K562 (cell line): ENCODE results near the gene ZNF236. TPM values are rescaled to one million over a fixed set of nuclear protein-coding genes. Genes with fewer than 3 reads are reported as not detected.

ENCODE experiments used
- ATAC-seq: fragments of 200-7000 bp; cut with Tn5 transposase; 3 replicates; pipeline ENCODE4 v1.9.1; 2020; ENCODE audit warnings: moderate library complexity
- BruUV-seq: library from RNA; stranded (reverse); fragments of 400-500 nt; replicated peaks from 2 replicates; lab custom pipeline; 2021; lab: Mats Ljungman, UMichigan
- CTCF ChIA-PET: fragments of 300-600 bp; formaldehyde crosslinking; extraction: SDS; loops from one replicate; lab custom pipeline; 2021; ENCODE audit warnings: low intra/inter-chr PET ratio; lab: Yijun Ruan, JAX
- POLR2A ChIA-PET: fragments of 300-600, 350-650 bp; sonication (Branson Sonifier 250); formaldehyde crosslinking; extraction: SDS; loops from one replicate; lab custom pipeline; 2021; ENCODE audit warnings: antibody characterized with exemption, inconsistent platforms; lab: Yijun Ruan, JAX
- DNase-seq, 4 experiments: peaks; one replicate each; pipeline versions ENCODE4 v3.0.0 to v3.0.0-alpha.2; 2011 to 2018; ENCODE audit warnings: low spot score in 3 of 4, mixed read lengths in 3 of 4; ENCODE audit errors: extremely low read depth in 1 of 4
- FAIRE-seq: peaks from 2 replicates; lab custom pipeline; 2011; peaks lifted over from hg19 to GRCh38; lab: Jason Lieb, UNC
- H2AFZ ChIP-seq: 2 replicates; pipeline ENCODE4 v1.6.0; 2011; ENCODE audit warnings: low read depth, low read length, control low read depth, inconsistent platforms
- H3K27ac ChIP-seq: fragments of 200-600 bp; 3 replicates; pipeline ENCODE4 v1.8.0; 2011; ENCODE audit warnings: low read depth, mild to moderate bottlenecking, control low read depth, inconsistent platforms, low read length, moderate library complexity, mixed read lengths; ENCODE audit errors: extremely low read depth
- H3K27me3 ChIP-seq, 2 experiments: fragments of 300-600 bp in 1 of 2; 2 replicates in 1 of 2; 3 replicates in 1 of 2; pipeline versions ENCODE4 v1.6.0 to v1.8.0; 2011; ENCODE audit warnings: inconsistent platforms in 2 of 2, low read length in 2 of 2, mild to moderate bottlenecking in 1 of 2, mixed read lengths in 1 of 2, moderate library complexity in 1 of 2; ENCODE audit not compliant: control insufficient read depth in 2 of 2, insufficient read depth in 2 of 2
- H3K36me3 ChIP-seq: fragments of 300-600 bp; 3 replicates; pipeline ENCODE4 v1.8.0; 2011; ENCODE audit warnings: mild to moderate bottlenecking, low read length, inconsistent platforms; ENCODE audit not compliant: control insufficient read depth, insufficient read depth
- H3K4me1 ChIP-seq, 2 experiments: fragments of 200-600 bp in 1 of 2; replicated peaks in 1 of 2; 2 replicates in 1 of 2; 3 replicates in 1 of 2; pipeline versions ENCODE4 v1.5.1 to v1.8.0; 2011; ENCODE audit warnings: inconsistent platforms in 2 of 2, low read length in 2 of 2, mild to moderate bottlenecking in 1 of 2, mixed read lengths in 1 of 2, moderate library complexity in 1 of 2; ENCODE audit not compliant: control insufficient read depth in 2 of 2, insufficient read depth in 2 of 2
- H3K4me2 ChIP-seq: 2 replicates; pipeline ENCODE4 v1.6.1; 2011; ENCODE audit warnings: low read length, control low read depth, inconsistent platforms, mixed read lengths; ENCODE audit not compliant: insufficient read depth
- H3K4me3 ChIP-seq: fragments of 200-600 bp; sonication (generic), shearing (Covaris generic); 2 replicates; pipeline ENCODE4 v1.5.1; 2016; ENCODE audit warnings: control low read depth, inconsistent platforms
- H3K79me2 ChIP-seq: fragments of 200-600 bp; 3 replicates; pipeline ENCODE4 v1.8.0; 2011; ENCODE audit warnings: low read length, inconsistent platforms; ENCODE audit not compliant: control insufficient read depth, insufficient read depth
- H3K9ac ChIP-seq, 2 experiments: 2 replicates each; pipeline versions ENCODE4 v1.6.0 to v1.6.1; 2011; ENCODE audit warnings: low read depth in 2 of 2, low read length in 2 of 2, control low read depth in 1 of 2, inconsistent platforms in 1 of 2, mild to moderate bottlenecking in 1 of 2, mixed read lengths in 1 of 2; ENCODE audit not compliant: insufficient read depth in 1 of 2
- H3K9me1 ChIP-seq: one replicate; pipeline ENCODE4 v1.6.0; 2011; ENCODE audit warnings: inconsistent platforms, mild to moderate bottlenecking, low read length, moderate library complexity; ENCODE audit not compliant: control insufficient read depth, insufficient read depth
- H3K9me3 ChIP-seq: replicated peaks from 2 replicates; pipeline ENCODE4 v1.5.1; 2011; ENCODE audit warnings: low read depth, low read length, inconsistent platforms; ENCODE audit not compliant: control insufficient read depth, insufficient read depth
- H4K20me1 ChIP-seq: replicated peaks from 2 replicates; pipeline ENCODE4 v1.6.1; 2011; ENCODE audit warnings: low read length, inconsistent platforms, mixed read lengths; ENCODE audit not compliant: control insufficient read depth, insufficient read depth
- AFF1 ChIP-seq, 2 experiments: fragments of 450-650 bp; IDR thresholded peaks; 2 replicates each; pipeline ENCODE4 v1.6.1; 2018; ENCODE audit warnings: mild to moderate bottlenecking in 2 of 2, low read depth in 1 of 2; ENCODE audit not compliant: partially characterized antibody in 2 of 2
- CUX1 ChIP-seq: fragments of 200-800 bp; sonication (Bioruptor generic); IDR thresholded peaks from 2 replicates; pipeline ENCODE4 v1.6.1; 2016; ENCODE audit warnings: missing genetic modification characterization, missing compliant biosample characterization
- ELF4 ChIP-seq: fragments of 450-650 bp; formaldehyde crosslinking; IDR thresholded peaks from 2 replicates; pipeline ENCODE4 v1.4.0; 2022; ENCODE audit warnings: missing genetic modification characterization
- KDM5B ChIP-seq: fragments of 200-600 bp; sonication (generic); IDR thresholded peaks from 2 replicates; pipeline ENCODE4 v1.6.1; 2012; ENCODE audit warnings: low read depth, mild to moderate bottlenecking, moderate library complexity, low read length, control low read depth, inconsistent platforms; ENCODE audit not compliant: insufficient replicate concordance
- MTA2 ChIP-seq: fragments of 450-650 bp; IDR thresholded peaks from 2 replicates; pipeline ENCODE4 v1.6.1; 2016; ENCODE audit warnings: low read depth
- PHF20 ChIP-seq: fragments of 450-650 bp; IDR thresholded peaks from 2 replicates; pipeline ENCODE4 v1.6.1; 2018; ENCODE audit not compliant: partially characterized antibody
- PHTF2 ChIP-seq: fragments of 250-450 bp; sonication (Bioruptor Pico); IDR thresholded peaks from 2 replicates; pipeline ENCODE4 v1.5.0; 2021; ENCODE audit warnings: mild to moderate bottlenecking
- RBM34 ChIP-seq: fragments of 200-400 bp; formaldehyde crosslinking; IDR thresholded peaks from 2 replicates; pipeline ENCODE4 v1.6.1; 2018; ENCODE audit warnings: low read length, borderline replicate concordance; ENCODE audit not compliant: insufficient read depth
- RUNX1 ChIP-seq: sonication (generic); IDR thresholded peaks from 2 replicates; pipeline ENCODE4 v1.6.1; 2016; ENCODE audit warnings: antibody characterized with exemption, low read depth
- TFAM ChIP-seq: fragments of 250-450 bp; sonication (Bioruptor Pico); conservative IDR thresholded peaks from 2 replicates; pipeline ENCODE4 v1.5.0; 2021; ENCODE audit warnings: mild to moderate bottlenecking, moderate library complexity
- ZNF121 ChIP-seq: sonication (generic); formaldehyde crosslinking; conservative IDR thresholded peaks from 2 replicates; pipeline ENCODE4 v1.8.0; 2022; ENCODE audit warnings: missing genetic modification reagents
- ZNF436 ChIP-seq: fragments of 250-450, 450-650 bp; sonication (Bioruptor Pico); formaldehyde crosslinking; IDR thresholded peaks from 2 replicates; pipeline ENCODE4 v1.7.0; 2020; ENCODE audit warnings: mild to moderate bottlenecking
- ZNF780A ChIP-seq: fragments of 250-450 bp; sonication (Bioruptor Pico); IDR thresholded peaks from 2 replicates; pipeline ENCODE4 v1.5.0; 2021; ENCODE audit warnings: mild to moderate bottlenecking
- WGBS: fragments of 100-300 bp; shearing (Covaris generic); methylation state at CpG from one replicate; pipeline ENCODE4 v1.1.6; 2016; ENCODE audit warnings: low coverage, mixed read lengths; ENCODE audit not compliant: insufficient coverage; ENCODE audit errors: missing lambda C conversion rate; 5-methylcytosine and 5-hydroxymethylcytosine counted together
- in situ Hi-C: fragments of 300-500 bp; cut with MboI; formaldehyde crosslinking; loops from 4 replicates; pipeline ENCODE4 v1.15.0; 2018; ENCODE audit warnings: inconsistent platforms, mixed read lengths
- intact Hi-C: fragments of 100-400 bp; cut with micrococcal nuclease; formaldehyde crosslinking; loops from 2 replicates; pipeline ENCODE4 v1.14.2; 2022
- polyA plus RNA-seq, 8 experiments: library from polyadenylated mRNA; depleted of rRNA in 4 of 8; stranded (reverse) in 5 of 8; unstranded in 3 of 8; fragments of >200 nt; fragmentation: Nextera tagmentation in 2 of 8; fragmentation: Illumina TruSeq in 1 of 8; extraction: Ambion mirVana in 2 of 8; extraction: Trizol in 1 of 8; gene quantifications; 2 replicates each; pipeline versions ENCODE4 v1.2.1 to v1.2.3, GENCODE V29; 2011 to 2014; ENCODE audit warnings: inconsistent platforms in 1 of 8, missing spikeins in 1 of 8
- total RNA-seq, 7 experiments: library from RNA; depleted of rRNA in 6 of 7; stranded (reverse); fragments of >200 nt in 6 of 7; fragmentation: Illumina TruSeq in 2 of 7; extraction: Trizol in 2 of 7; gene quantifications; 2 replicates each; pipeline versions ENCODE4 v1.2.1 to v1.2.3, GENCODE V29; 2011 to 2021; ENCODE audit warnings: low replicate concordance in 1 of 7

ZNF236 gene
- total and polyA plus RNA-seq, 9 of the 15 experiments (the other 6 are each of a cell fraction or from before 2014, with no cell fraction given), result 0.35 to 8.7 (median 3.4) TPM

- TF ChIP-seq CUX1 (CRISPR knock-in tag), result no peak
- no peak for TF ChIP-seq TFAM (CRISPR knock-in tag)
These were observed 23.9 kb downstream of the ZNF236 start (continued) for GRCh38 chr18:76846217-76846616.

- WGBS, result 100% methylated on average over 2 of the region's 2 CpGs
- Histone ChIP-seq H2AFZ (no peak overlapping the region), H3K4me2 (no peak overlapping the region), H3K9me1 (no peaks in the 10 kb centered on the region), H3K4me3 (no peak overlapping the region), H3K79me2 (no peaks in the 10 kb centered on the region; the same call in 2 of the 3 replicates), H3K27me3 (no peaks in the 10 kb centered on the region), H4K20me1 (no peaks in the 10 kb centered on the region), H3K27ac (no peak overlapping the region), H3K36me3 (0 out of 3 replicates have a peak, but pooled peaks cover 7% of the 10 kb centered on the region), H3K9ac (no peak overlapping the region), H3K4me1 (no peaks in the 10 kb centered on the region; a peak in 1 of 5 replicates), H3K9me3 (no peaks in the 10 kb centered on the region)
- DNase-seq (peak in 1 of 4 experiments; percentile 5), FAIRE-seq (no peak), ATAC-seq (no peak)
- BruUV-seq, result no TSS peak
- ChIA-PET POLR2A (no interaction called here), CTCF (no interaction called here)
- intact Hi-C loops (no loop called here), in situ Hi-C loops (no loop called here)
- no peak for TF ChIP-seq ELF4 (CRISPR knock-in tag)
- no peak for TF ChIP-seq PHF20
- TF ChIP-seq RUNX1, result no peak
- TF ChIP-seq ZNF121, result no peak
- TF ChIP-seq RBM34, result no peak
- TF ChIP-seq ZNF436, result no peak
- TF ChIP-seq ZNF780A (CRISPR knock-in tag), result no peak
- no peak for TF ChIP-seq MTA2
- TF ChIP-seq AFF1 (IDR thresholded peaks at IDR 0.05; ENCODE audit: low read depth in 1 of 2, partially characterized antibody in 2 of 2), result no peak
- TF ChIP-seq KDM5B, result no peak
- TF ChIP-seq PHTF2 (CRISPR knock-in tag), result no peak
These were observed 25.6 kb downstream of the ZNF236 start for GRCh38 chr18:76847916-76848315.
